Bronchial epithelial cell (primary cell): ENCODE results near the gene PIGBOS1. TPM values are rescaled to one million over a fixed set of nuclear protein-coding genes. Genes with fewer than 3 reads are reported as not detected.
"Not testable (repeated sequence)": the region's sequence is repeated elsewhere in the genome, so short reads cannot be mapped to it uniquely, and the experiment has no call there.

Experiments used
- DNase-seq: peaks from one replicate; pipeline ENCODE4 v3.0.0-alpha.2; 2010; ENCODE audit warnings: low read depth
- FAIRE-seq: peaks from 2 replicates; lab custom pipeline; 2011; peaks lifted over from hg19 to GRCh38; lab: Jason Lieb, UNC
- H3K27me3 ChIP-seq: 2 replicates; pipeline ENCODE4 v1.5.1; 2011; ENCODE audit warnings: low read length; ENCODE audit not compliant: control insufficient read depth, insufficient read depth
- H3K36me3 ChIP-seq: 2 replicates; pipeline ENCODE4 v1.5.1; 2011; ENCODE audit warnings: low read length; ENCODE audit not compliant: control insufficient read depth, insufficient read depth
- H3K4me3 ChIP-seq: 2 replicates; pipeline ENCODE4 v1.5.1; 2011; ENCODE audit warnings: mild to moderate bottlenecking, low read depth, low read length, control low read depth
- CTCF ChIP-seq: IDR thresholded peaks from 2 replicates; pipeline ENCODE4 v1.5.1; 2011; ENCODE audit warnings: mild to moderate bottlenecking, moderate library complexity, low read length, control low read depth, inconsistent platforms; ENCODE audit not compliant: insufficient read depth, severe bottlenecking
- total RNA-seq: library from RNA; depleted of rRNA; stranded (reverse); fragments of >200 nt; gene quantifications from 2 replicates; pipeline ENCODE4 v1.2.1, GENCODE V29; 2014

The PIGBOS1 gene
- total RNA-seq, 1 donor from 2014 or later: 8.7 TPM

- FAIRE-seq (no peak), DNase-seq (no peak)
- TF ChIP-seq CTCF: no peak
- no peaks in the 10 kb centered on the region for H3K36me3 ChIP-seq
- H3K27me3 ChIP-seq: no peaks in the 10 kb centered on the region
- no peak overlapping the region for H3K4me3 ChIP-seq
These were observed 3.5 kb upstream of the PIGBOS1 start for GRCh38 chr15:55322467-55322866.

- Histone ChIP-seq H3K4me3 (no peak overlapping the region), H3K36me3 (no peaks in the 10 kb centered on the region), H3K27me3 (no peaks in the 10 kb centered on the region)
- no peak for FAIRE-seq
- no peak for DNase-seq
- no peak for TF ChIP-seq CTCF
These were observed 2.0 kb upstream of the PIGBOS1 start for GRCh38 chr15:55320963-55321362.

- Histone ChIP-seq H3K4me3 (no peak overlapping the region), H3K27me3 (no peaks in the 10 kb centered on the region), H3K36me3 (no peaks in the 10 kb centered on the region)
- no peak for TF ChIP-seq CTCF
- DNase-seq: no peak
- FAIRE-seq: no peak
These were observed 1.3 kb upstream of the PIGBOS1 start for GRCh38 chr15:55320238-55320550.

- FAIRE-seq (no peak), DNase-seq (peak; percentile 30)
- H3K4me3 ChIP-seq: peak overlapping the region; percentile 80
- no peaks in the 10 kb centered on the region for H3K27me3 ChIP-seq
- TF ChIP-seq CTCF: no peak
- H3K36me3 ChIP-seq: no peaks in the 10 kb centered on the region
These were observed 764 bp upstream of the PIGBOS1 start for GRCh38 chr15:55319537-55320237.

GRCh38 chr15:55302801-55303200 is 16.1 kb downstream of the PIGBOS1 start:
- H3K27me3 ChIP-seq, DNase-seq, H3K4me3 ChIP-seq, FAIRE-seq, H3K36me3 ChIP-seq: not testable (repeated sequence)

- no peaks in the 10 kb centered on the region for H3K27me3 ChIP-seq
- no peaks in the 10 kb centered on the region for H3K36me3 ChIP-seq
- FAIRE-seq (no peak), DNase-seq (no peak)
- no peak overlapping the region for H3K4me3 ChIP-seq
- no peak for TF ChIP-seq CTCF
These were observed 21.6 kb downstream of the PIGBOS1 start for GRCh38 chr15:55297315-55297714.
